Cortex of kidney (tissue), 1 donor: Measurements from ENCODE around the gene RETN.

Experiments used
- DNase-seq: peaks from one replicate; lab custom pipeline; 2025; lab: John Stamatoyannopoulos, UW

Gene RETN

GRCh38 chr19:7706188-7706954 is 37.5 kb downstream of the RETN start:
- no peak for DNase-seq

- DNase-seq, result no peak
Measured at GRCh38 chr19:7706955-7707456, 38.2 kb downstream of the RETN start.

DNA sequence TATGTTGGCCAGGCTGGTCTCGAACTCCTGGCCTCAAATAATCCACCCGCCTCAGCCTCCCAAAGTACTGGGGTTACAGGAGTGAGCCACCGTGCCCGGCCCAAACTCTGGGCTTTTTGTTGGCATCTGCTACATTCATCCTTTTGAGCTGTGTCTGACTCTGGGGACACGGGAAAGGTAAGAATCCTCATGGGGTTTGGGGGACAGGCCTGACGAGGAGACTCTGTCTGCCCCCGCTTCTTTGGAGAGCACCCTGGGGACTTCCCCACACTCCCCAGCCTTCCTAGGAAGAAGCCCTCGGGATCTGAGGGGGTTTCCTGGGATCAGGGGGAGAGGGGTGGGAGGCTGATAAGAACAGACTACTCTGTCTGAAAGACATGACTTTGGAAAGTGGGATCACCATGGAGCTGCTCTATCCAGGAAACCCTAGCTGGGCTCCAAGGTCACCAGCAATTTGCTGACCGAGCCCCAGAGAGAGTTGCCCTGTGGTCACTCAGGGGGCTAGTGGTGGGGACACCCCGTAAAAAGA is 41.1 kb downstream of the RETN start:
- DNase-seq, result no peak

DNA sequence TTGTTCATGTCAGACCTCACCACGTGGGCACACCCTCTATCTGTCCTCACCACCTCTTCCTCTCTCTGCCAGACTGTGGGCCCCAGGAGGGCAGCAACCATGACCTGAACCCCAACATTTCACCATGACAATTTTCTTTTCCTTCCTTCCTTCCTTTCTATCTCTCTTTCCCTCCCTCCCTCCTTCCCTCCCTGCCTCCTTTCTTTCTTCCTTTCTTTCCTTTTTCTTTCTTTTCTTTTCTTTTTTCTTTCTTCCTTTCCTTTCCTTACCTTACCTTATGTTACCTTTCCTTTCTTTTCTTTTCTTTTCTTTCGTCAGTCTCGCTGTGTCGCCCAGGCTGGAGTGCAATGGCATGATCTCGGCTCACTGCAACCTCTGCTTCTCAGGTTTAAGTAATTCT is 41.8 kb downstream of the RETN start:
- DNase-seq, result no peak

DNA sequence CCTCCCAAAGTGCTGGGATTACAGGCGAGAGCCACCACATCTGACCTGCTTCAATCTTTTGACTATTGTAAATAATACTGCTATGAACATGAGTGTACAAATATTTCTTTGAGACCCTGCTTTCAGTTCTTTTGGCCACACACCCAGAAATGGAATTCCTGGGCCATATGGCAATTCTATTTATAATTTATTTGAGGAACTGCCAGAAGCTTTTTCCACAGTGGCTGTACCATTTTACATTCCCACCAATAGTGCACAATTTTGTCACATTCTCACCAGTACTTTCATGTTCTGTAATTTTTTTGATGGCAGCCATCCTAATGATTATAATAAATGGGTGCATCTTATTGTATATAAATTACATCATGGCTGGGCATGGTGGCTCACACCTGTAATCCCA is 46.8 kb downstream of the RETN start:
- DNase-seq, result no peak

DNA sequence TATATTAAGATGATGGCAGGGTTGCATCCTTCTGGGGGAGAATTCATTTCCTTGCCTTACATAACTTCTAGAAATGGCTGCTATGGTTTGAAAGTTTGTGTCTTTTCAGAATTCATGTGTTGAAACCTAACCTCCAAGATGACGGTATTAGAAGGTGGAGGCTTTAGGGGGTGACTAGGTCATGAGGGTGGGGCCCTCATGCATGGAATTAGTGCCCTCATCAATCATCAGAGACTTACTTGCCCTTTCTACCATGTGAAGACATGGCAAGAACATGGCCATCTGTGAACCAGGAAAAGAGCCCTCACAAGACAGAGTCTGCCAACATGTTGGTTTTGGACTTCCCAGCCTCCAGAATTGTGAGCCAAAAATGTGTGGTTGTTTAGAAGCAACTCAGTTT is 47.9 kb downstream of the RETN start:
- DNase-seq, result no peak

DNA sequence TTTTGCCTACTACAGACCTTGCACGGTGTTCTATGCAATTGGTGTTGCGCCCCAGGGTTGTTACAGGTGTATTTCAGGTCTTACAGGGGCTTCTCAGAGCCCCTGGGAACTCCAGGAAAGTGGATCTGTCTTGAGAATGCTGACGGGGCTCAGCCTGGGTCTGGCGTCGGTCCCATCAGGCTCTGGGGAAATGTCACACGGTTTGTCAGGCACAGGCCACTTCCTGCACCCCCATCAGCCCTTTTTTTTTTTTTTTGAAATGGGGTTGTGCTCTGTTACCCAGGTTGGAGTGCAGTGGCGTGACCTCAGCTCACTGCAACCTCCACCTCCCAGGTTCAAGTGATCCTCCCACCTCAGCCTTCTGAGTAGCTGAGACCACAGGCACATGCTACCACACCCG is 49.8 kb downstream of the RETN start:
- DNase-seq, result no peak
